Activated B cell treated with CpG ODN at 0.5 μM for 24 hours (primary cell): ENCODE results near the gene FBLN5. TPM values are rescaled to one million over a fixed set of nuclear protein-coding genes. Genes with fewer than 3 reads are reported as not detected.

ENCODE experiments used
- ATAC-seq: fragments of 200-7000 bp; cut with Tn5 transposase; one replicate; pipeline ENCODE4 v1.10.0; 2021; ENCODE audit warnings: low read depth, mild to moderate bottlenecking, moderate library complexity
- CTCF ChIA-PET: fragments of 350-600 bp; sonication (Branson Sonifier 250); formaldehyde crosslinking; loops from one replicate; lab custom pipeline; 2021; ENCODE audit warnings: antibody characterized with exemption; lab: Charles Lee
- POLR2A ChIA-PET: fragments of 350-600 bp; sonication (Branson Sonifier 250); formaldehyde crosslinking; loops from one replicate; lab custom pipeline; 2021; ENCODE audit warnings: antibody characterized with exemption; lab: Charles Lee
- DNase-seq: peaks from one replicate; pipeline ENCODE4 v3.0.0; 2022
- H3K27ac Mint-ChIP-seq: one replicate; pipeline ENCODE4 v1.8.0; 2020; ENCODE audit warnings: mixed read lengths
- H3K27me3 Mint-ChIP-seq: one replicate; pipeline ENCODE4 v1.8.0; 2021; ENCODE audit warnings: mixed read lengths
- H3K36me3 Mint-ChIP-seq: one replicate; pipeline ENCODE4 v1.8.0; 2021; ENCODE audit warnings: low read depth, mixed read lengths
- H3K4me1 Mint-ChIP-seq: one replicate; pipeline ENCODE4 v1.8.0; 2021; ENCODE audit warnings: mixed read lengths
- H3K4me3 Mint-ChIP-seq: one replicate; pipeline ENCODE4 v1.8.0; 2020; ENCODE audit warnings: mild to moderate bottlenecking, mixed read lengths
- H3K9me3 Mint-ChIP-seq: one replicate; pipeline ENCODE4 v1.8.0; 2020; ENCODE audit warnings: mixed read lengths
- CTCF ChIP-seq: fragments of 200-600 bp; IDR thresholded peaks from one replicate; pipeline ENCODE4 v1.8.0; 2022; ENCODE audit warnings: antibody characterized with exemption, mild to moderate bottlenecking
- intact Hi-C: fragments of 100-400 bp; cut with micrococcal nuclease; formaldehyde crosslinking; loops from one replicate; pipeline ENCODE4 v1.15.1; 2024
- total RNA-seq: library from RNA; stranded (reverse); gene quantifications from 2 replicates; pipeline ENCODE4 v1.2.3, GENCODE V29; 2022

FBLN5 gene
- total RNA-seq, 1 donor from 2014 or later = not detected

DNA sequence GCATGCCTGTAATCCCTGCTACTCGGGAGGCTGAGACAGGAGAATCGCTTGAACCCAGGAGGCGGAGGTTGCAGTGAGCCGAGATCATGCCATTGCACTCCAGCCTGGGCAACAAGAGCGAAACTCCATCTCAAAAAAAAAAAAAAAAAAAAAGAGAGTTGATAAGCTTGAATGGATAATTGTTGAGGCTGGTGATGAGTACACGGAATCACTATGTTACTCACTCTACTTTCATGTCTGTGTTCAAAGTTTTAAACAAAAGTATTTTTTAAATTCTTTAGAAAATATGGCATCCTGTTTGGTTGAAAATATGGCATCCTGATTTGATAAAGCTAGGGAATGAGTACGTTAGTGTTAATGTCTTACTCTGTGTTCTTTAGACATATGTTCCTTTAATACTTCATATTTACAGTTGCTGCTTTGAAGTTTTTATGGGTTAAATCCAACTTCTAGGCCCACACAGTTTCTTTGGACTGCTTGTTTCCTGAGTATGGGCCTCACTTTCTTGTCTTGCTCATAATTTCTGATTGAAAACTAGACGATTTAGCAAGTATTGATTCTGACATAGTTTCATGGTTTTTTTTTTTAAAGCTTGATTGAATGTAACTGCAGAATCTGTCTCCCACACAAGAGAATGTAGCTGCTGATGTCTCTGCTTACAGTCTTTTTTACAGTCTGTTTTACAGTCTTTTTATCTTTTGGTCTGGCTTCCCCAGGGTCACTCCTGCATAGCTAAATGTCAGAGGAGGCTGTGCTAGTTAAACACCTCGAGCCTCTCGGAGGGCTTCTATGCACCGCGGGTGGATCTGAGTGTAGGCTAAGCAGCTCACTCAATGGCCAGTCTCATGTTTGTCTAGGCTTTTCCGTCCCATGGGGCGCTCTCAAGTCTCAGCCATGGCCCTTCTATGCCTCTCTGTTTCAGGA, 14.1 kb upstream of the FBLN5 start:
- Mint-ChIP-seq H3K36me3 (no peaks in the 10 kb centered on the region), H3K4me1 (no peaks in the 10 kb centered on the region), H3K4me3 (no peak overlapping the region), H3K27ac (no peak overlapping the region), H3K9me3 (no peaks in the 10 kb centered on the region), H3K27me3 (peaks cover 2% of the 10 kb centered on the region)
- no peak for TF ChIP-seq CTCF
- ChIA-PET POLR2A (interaction anchor here (0.7 kb wide), 1 partner anchor 9 kb away, joined by 3 read pairs; no protein-coding TSS in a partner anchor), CTCF (no interaction called here)
- intact Hi-C loops = no loop called here
- ATAC-seq = no peak
- DNase-seq = no peak

DNA sequence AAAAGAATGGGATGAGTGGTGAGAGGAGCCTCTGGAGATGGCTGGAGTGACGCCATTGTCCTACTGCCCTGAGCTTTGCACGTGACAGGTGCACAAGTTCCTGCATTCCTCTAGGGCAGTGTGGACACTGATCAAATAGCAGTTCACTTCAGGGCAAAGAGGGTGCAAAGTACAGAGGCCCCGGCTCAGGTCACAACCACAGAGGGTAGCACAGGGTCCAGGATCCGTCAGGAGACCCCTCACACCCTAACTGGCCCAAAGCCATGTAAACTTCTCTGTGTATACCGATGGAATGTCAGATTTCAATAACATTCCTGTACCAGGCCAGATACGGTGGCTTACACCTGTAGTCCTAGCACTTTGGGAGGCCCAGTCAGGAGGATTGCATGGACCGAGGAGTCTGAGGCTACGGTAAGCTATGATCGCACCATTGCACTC, 10.4 kb upstream of the FBLN5 start:
- Mint-ChIP-seq H3K9me3 (no peaks in the 10 kb centered on the region), H3K36me3 (no peaks in the 10 kb centered on the region), H3K4me1 (no peaks in the 10 kb centered on the region), H3K27ac (no peak overlapping the region), H3K4me3 (no peak overlapping the region), H3K27me3 (peaks cover 7% of the 10 kb centered on the region)
- no peak for ATAC-seq
- no peak for DNase-seq
- CTCF ChIA-PET = no interaction called here
- intact Hi-C loops = no loop called here
- POLR2A ChIA-PET = no interaction called here
- no peak for TF ChIP-seq CTCF

DNA sequence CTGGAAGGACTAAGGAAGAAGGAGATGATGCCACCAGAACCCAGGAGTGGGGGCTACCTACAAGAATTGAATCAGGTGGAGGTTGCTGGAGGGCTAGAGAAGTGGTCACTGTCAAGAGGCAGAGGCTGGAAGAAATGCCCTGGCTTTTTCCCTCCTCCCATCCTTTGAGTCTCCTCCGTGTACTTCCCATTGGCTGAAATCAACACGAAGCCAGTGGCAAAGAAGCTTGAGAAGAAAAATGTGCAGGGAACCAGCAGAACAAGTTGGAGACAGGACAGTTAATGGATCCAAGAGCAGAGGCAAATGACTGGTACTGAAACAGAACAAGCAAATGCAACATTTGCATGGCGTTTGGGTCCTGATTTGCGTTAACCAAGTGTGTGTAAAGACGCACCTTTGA, 9.1 kb upstream of the FBLN5 start:
- Mint-ChIP-seq H3K36me3 (no peaks in the 10 kb centered on the region), H3K27ac (no peak overlapping the region), H3K4me1 (no peaks in the 10 kb centered on the region), H3K9me3 (no peaks in the 10 kb centered on the region), H3K27me3 (peaks cover 7% of the 10 kb centered on the region), H3K4me3 (no peak overlapping the region)
- ChIA-PET CTCF (no interaction called here), POLR2A (no interaction called here)
- intact Hi-C loops = no loop called here
- no peak for TF ChIP-seq CTCF
- DNase-seq (no peak), ATAC-seq (no peak)

DNA sequence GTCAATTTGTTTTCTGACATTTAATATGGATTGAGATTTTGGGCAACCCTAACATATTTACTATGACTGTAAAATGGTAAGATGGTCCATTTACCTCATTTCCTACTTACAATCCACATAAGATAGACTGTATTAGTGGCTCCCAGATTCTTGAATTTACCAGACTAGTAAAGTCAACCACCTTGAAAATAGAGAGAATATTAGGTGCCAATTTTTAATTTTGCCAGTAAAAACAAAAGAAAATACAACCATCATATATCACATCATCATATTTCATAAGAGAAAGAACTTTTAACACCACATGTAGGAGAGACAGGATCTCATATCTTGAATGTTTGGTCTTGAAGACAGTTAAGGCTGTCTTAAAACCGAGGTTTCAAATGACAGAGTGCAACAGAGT, 7.7 kb upstream of the FBLN5 start:
- no peaks in the 10 kb centered on the region for H3K4me1 Mint-ChIP-seq
- ChIA-PET POLR2A (no interaction called here), CTCF (no interaction called here)
- H3K4me3 Mint-ChIP-seq = no peak overlapping the region
- peaks cover 13% of the 10 kb centered on the region for H3K27me3 Mint-ChIP-seq
- intact Hi-C loops = no loop called here
- TF ChIP-seq CTCF = no peak
- H3K36me3 Mint-ChIP-seq = no peaks in the 10 kb centered on the region
- DNase-seq (no peak), ATAC-seq (no peak)
- H3K9me3 Mint-ChIP-seq = no peaks in the 10 kb centered on the region
- no peak overlapping the region for H3K27ac Mint-ChIP-seq

GRCh38 chr14:91953170-91953985, 5.9 kb upstream of the FBLN5 start:
- ChIA-PET CTCF (no interaction called here), POLR2A (no interaction called here)
- peaks cover 19% of the 10 kb centered on the region for H3K27me3 Mint-ChIP-seq
- no peaks in the 10 kb centered on the region for H3K4me1 Mint-ChIP-seq
- TF ChIP-seq CTCF = no peak
- H3K36me3 Mint-ChIP-seq = no peaks in the 10 kb centered on the region
- no peak for DNase-seq
- H3K9me3 Mint-ChIP-seq = no peaks in the 10 kb centered on the region
- no peak overlapping the region for H3K27ac Mint-ChIP-seq
- ATAC-seq = no peak
- H3K4me3 Mint-ChIP-seq = no peak overlapping the region
- intact Hi-C loops = no loop called here
